H54 (cell line): ENCODE results near the gene MEGF11.
A peak's percentile ranks its signal among the peaks of the same experiment; 100 is the strongest.

Experiments
- DNase-seq: peaks from one replicate; pipeline ENCODE4 v3.0.0; 2011; ENCODE audit warnings: low spot score, mixed read lengths; ENCODE audit not compliant: insufficient read length
- FAIRE-seq: peaks from 3 replicates; lab custom pipeline; 2011; peaks lifted over from hg19 to GRCh38; lab: Jason Lieb, UNC
- POLR2A ChIP-seq: IDR thresholded peaks from 2 replicates; pipeline ENCODE4 v1.6.1; 2011; ENCODE audit warnings: low read depth, mild to moderate bottlenecking, low read length

The MEGF11 gene

DNA sequence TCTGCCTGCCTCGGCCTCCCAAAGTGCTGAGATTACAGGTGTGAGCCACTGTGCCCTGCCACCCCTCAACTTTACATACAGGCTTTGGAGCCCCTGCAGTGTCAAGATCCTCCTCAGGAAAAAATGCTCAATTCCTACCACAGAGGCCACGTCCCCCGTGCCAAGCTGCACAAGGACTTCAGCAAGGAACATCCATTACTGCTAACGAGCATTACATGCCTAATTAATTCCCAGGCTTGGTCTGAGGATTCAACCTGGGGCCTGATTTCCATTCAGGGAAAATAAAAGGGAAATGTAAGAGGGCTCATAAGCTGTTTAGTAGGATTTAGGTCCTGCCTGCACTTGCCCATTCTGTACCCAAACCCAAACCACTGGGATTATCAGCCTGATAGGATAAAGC is 222.9 kb downstream of the MEGF11 start:
- FAIRE-seq (no peak), DNase-seq (no peak)
- no peak for TF ChIP-seq POLR2A

DNA sequence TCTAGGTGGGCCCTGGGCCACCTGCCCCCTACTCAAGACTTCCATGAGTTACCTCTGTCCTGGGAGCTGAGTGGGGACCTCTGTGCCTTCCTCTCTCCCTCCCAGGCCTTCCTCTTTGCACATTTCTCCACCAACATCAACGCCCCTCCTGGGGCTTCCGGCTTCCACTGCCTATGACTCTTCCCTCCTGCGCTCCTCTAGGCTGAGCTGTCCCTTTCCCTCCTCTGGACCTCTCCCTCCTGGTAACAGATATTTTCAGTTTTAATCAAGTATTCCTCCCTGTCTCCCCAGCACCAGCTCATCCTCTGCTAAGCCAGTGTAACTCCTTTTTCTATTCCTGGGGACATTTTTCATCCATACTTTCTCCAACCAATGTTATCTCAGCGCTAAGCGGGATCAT is 223.9 kb downstream of the MEGF11 start:
- TF ChIP-seq POLR2A = no peak
- DNase-seq (no peak), FAIRE-seq (no peak)

- DNase-seq (peak; percentile 68), FAIRE-seq (no peak)
- no peak for TF ChIP-seq POLR2A
Observed at GRCh38 chr15:66027268-66027805, 226.2 kb downstream of the MEGF11 start.

GRCh38 chr15:66025972-66026371 is 227.6 kb downstream of the MEGF11 start:
- no peak for TF ChIP-seq POLR2A
- DNase-seq = no peak
- no peak for FAIRE-seq

DNA sequence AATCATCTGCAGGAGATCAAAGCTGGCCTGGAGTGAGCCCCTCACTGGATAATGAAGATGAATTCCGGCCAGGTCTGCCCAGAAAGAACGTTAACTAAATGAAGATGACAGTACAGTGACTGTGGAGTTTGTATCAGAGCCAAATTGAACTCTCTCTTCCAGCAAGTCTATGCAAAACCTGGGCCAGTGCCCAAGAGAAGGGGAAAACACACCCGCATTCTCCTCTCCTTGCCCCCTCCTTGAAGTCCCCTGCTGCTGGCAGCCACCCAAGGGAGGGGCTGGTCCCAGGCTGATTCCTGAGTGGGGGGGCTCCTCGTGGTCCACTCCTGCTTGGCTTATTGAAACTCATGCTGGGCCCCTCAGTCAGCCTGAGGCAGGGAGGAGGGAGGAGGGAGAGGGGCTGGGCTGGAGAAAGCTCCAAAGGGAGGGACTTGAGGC is 228.5 kb downstream of the MEGF11 start:
- no peak for TF ChIP-seq POLR2A
- FAIRE-seq = no peak
- DNase-seq = no peak

GRCh38 chr15:66024116-66024515 is 229.4 kb downstream of the MEGF11 start:
- no peak for FAIRE-seq
- DNase-seq = no peak
- no peak for TF ChIP-seq POLR2A

GRCh38 chr15:66023311-66023972 is 230.1 kb downstream of the MEGF11 start:
- FAIRE-seq = no peak
- DNase-seq = no peak
- TF ChIP-seq POLR2A = no peak

GRCh38 chr15:66022163-66022525 is 231.4 kb downstream of the MEGF11 start:
- FAIRE-seq (no peak), DNase-seq (no peak)
- no peak for TF ChIP-seq POLR2A

GRCh38 chr15:66021496-66022162 is 231.9 kb downstream of the MEGF11 start:
- TF ChIP-seq POLR2A = no peak
- DNase-seq (no peak), FAIRE-seq (no peak)

DNA sequence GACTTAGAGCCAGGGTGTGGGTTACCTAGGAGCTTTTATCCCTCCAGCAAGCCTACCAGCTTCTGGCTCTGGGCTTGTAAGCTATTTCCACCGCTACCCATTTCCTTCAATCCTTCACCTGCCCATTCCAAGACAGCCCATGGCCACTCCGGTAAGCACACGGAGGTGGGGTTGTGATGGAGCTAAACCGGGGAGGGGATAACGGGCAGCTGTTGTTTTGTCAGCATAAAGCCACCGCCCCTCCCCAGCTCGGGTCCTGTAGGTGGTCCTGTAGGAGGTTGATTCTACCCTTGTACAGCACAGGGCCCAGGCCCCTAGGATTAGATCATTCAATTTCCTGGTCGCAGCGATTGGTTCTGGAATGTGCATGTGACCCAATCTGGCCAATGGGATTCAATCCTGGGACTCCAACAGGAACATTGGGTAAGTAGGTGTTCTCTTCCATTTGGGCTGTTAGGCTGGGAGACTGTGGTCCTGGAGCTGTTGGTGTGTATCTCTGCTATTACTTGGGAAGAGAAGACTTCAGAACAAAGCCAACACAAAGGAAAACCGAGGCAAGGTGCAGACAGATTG is 233.6 kb downstream of the MEGF11 start:
- no peak for FAIRE-seq
- DNase-seq = no peak
- no peak for TF ChIP-seq POLR2A

GRCh38 chr15:66019368-66019767 is 234.2 kb downstream of the MEGF11 start:
- no peak for DNase-seq
- TF ChIP-seq POLR2A = no peak
- FAIRE-seq = no peak

DNA sequence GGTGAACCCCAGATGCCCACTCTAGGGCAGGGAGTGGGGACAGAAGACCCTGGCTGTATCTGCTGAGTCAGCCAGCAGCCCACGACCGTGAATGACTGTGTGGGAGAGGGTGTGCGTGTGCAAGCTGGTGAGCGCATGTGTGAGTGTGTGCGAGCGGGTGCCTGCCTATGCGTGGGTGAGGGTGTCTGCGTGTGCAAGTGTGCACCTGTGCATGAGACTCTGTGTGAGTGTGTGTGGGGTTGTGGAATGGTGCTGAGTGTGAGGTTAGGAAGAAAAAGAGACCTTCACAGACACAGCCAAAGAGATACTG is 235.1 kb downstream of the MEGF11 start:
- FAIRE-seq = no peak
- no peak for TF ChIP-seq POLR2A

GRCh38 chr15:66017792-66018487 is 235.6 kb downstream of the MEGF11 start:
- DNase-seq (no peak), FAIRE-seq (no peak)
- no peak for TF ChIP-seq POLR2A

More for the DNA sequence above, 235.1 kb downstream of the MEGF11 start:
- no peak for DNase-seq

GRCh38 chr15:66017000-66017399 is 236.6 kb downstream of the MEGF11 start:
- DNase-seq (no peak), FAIRE-seq (no peak)
- TF ChIP-seq POLR2A = no peak

DNA sequence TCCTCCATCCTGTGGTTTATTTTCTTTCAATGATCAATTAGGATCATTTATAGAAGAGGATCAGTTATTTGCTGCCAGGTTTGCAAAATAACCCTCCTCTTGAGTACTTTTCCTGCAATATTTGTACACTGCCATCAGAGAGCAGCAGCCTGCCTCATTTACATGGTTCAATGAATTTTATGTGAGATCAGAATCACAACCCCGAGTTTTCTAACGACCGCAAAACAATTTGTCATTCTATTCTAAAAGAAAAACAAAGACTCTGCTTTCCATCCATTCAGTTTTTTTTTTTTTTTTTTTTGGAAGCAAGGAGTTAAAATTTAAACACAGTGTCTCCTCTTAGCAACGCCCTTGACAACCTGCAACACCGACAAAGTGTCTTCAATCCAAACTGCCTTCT is 237.4 kb downstream of the MEGF11 start:
- FAIRE-seq = no peak
- DNase-seq = no peak
- TF ChIP-seq POLR2A = no peak
